Esophagus mucosa (tissue), 1 donor: ENCODE measurements around the gene OSR1. TPM values are rescaled to one million over a fixed set of nuclear protein-coding genes. Genes with fewer than 3 reads are reported as not detected.

ENCODE experiments used
- ATAC-seq: fragments of 200-7000 bp; cut with Tn5 transposase; one replicate; pipeline ENCODE4 v1.9.1; 2020
- total RNA-seq: library from RNA; stranded (reverse); gene quantifications from one replicate; pipeline ENCODE4 v1.2.4, GENCODE V29; 2023
- donor health status: DM: yes; HTN: yes; CAD: no.

OSR1 gene
- total RNA-seq, 1 donor from 2014 or later, result 0.96 TPM

DNA sequence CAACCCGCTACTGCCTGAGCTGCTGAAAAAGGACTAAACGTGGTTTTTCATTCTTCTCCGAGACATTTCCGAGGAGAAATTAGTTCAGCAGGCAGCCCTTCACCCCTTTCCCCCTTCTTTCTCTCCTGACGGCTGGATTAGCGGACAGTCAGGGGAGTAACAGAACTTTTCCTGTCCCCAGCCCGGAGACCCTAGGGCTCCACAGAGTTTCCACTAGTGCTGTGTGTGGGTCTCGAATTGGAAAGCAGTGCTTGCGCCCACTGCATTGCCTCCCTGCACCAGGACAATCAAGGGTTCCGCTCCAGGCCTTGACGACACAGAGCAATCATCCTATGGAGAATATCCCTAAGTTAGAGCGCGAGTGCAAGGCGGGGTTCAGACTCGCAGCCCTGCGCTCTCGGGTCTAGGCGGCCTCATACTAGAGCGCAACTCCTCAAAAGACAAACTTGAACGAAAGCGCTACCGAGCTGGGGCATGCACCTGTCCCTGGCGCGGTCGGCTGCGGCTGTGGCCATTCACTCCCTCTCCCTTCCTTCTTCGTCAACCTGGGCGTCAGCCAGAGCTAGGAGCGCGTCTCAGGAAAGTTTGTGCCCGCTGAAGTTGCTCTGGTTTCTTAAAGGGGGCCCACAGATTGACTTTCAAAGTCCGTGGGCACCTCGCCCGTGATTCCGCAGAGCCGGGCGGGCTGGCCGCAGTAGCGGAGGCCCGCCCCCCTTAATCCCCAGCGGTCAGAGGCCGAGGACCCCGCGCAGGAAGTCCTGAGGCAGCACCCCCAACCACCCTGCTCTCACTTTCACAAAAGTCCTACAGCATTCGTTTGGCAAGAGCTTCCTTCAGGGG, 801 bp downstream of the OSR1 start:
- ATAC-seq, result peak; percentile 42

DNA sequence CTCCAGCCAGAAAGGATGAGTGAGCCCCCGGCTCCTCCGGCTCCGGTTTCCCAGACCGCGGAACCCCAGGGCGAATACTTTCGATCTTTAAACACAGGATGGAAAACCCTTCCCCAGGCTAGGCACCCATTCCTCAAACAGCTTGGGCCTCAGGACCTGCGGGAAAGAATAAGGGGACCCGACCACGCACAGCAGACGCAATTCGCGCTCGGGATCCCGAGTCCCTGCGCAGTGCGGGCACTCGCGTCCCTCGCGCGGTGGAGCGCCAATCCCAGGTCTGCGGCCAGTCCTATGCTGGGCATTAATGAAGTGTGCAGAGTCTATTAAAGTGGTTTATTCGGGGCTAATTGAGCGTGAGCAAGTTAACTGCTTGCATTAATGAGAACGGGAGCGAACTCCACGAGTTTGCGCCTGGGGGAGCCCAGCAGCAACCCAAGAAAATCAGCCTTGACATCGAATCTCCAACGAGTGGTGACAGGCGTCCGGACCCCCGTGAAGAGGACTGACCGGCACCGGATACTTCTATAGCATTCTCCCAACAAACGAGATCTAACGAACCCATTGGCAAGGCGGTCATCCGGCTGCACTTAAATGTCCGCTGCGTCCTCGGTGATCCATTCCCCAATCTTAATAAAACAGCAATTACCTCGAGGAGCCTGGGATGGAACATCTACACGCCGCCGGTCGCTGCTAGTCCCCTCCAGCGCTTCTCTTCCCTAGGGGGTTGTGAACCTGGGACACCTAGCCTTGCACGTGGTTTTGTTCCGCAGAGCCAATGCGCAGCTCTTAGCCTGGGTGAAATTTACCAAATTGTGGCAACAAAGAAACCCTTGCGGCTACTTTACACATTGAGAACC, 1.6 kb downstream of the OSR1 start:
- ATAC-seq, result no peak

DNA sequence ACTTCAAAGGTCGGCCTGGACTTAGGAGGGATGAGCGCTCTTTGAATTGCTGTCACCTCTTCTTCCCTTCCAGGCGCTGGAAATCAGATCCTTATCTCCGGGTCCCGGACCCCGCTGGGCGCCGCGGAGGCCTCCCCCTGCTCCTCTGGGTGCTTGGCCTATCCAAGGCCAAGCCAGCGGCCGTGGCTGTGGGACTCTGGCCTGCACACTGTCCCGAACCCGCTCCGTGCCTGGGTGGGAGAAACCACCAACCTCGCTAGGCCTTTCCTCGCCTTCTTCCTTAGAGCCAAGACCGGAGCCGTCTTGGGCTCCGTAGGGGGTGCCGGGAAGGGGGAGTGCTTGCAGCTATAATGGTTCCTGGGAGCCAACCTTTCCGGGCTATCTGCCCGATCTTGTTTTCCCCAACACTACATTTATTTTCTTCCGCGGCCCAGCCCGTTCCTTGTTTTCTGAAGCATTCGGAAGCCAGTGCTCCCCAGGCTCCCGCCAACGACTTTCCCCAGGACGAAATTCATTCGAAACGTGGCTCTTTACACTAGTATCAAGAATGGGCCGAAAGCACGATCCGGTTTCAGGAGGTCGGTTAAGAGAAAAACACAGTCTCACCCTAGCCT, 2.4 kb downstream of the OSR1 start:
- no peak for ATAC-seq

DNA sequence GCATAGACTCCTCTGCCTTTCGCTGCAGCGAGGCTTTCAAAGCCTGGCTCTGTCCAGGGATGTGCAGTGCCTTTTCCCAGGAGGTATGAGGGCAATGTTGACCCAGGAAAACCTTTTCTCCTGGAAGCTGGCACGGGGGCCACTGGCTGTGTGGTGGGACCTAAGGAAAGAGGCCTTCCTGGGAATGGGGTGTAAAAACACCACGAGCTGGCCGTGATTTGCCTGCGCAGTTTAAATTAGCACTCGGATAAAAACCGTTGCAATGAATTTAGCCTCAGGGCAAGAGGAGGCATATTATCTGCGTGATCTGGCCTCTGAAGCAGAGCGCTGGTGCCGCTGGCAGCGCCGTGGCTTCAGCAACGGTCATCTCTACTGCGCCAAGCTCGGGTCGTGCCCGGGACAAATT, 3.0 kb downstream of the OSR1 start:
- ATAC-seq, result no peak

DNA sequence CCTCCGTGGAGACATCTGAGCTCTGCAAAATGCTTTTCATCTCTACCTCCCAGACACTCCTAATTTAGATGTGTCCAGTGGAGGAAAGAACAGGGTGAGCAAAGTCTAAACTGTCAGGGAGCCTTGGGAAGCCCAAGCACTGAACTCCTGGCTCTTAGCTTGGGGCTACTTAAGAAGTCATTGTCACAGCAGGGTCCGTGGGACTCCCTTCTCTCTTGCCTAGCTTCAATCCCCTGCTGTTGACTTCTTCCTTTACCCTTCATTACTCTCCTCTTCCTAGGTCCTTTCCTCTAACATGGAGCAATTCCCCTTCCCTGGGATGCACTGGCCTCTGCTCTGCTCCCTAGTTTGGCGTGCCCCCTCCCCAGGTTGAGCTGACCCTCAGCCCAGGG, 3.4 kb downstream of the OSR1 start:
- no peak for ATAC-seq

DNA sequence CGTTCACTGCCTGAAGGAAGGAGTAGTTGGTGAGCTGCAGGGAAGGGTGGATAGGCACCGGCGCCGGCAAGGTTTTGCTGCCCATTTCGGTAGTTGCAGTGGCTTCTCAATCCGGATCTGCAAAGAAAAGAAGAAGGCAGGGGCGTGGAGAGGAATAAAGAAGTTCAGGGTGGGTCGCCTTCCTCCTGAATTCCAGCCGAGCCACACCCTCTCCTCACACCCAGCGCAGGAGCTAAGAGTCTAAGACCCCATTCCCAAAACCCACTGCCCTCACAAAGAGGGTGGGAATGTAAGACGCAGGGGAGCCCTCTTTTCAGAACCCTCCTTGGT, 4.7 kb downstream of the OSR1 start:
- ATAC-seq, result no peak

DNA sequence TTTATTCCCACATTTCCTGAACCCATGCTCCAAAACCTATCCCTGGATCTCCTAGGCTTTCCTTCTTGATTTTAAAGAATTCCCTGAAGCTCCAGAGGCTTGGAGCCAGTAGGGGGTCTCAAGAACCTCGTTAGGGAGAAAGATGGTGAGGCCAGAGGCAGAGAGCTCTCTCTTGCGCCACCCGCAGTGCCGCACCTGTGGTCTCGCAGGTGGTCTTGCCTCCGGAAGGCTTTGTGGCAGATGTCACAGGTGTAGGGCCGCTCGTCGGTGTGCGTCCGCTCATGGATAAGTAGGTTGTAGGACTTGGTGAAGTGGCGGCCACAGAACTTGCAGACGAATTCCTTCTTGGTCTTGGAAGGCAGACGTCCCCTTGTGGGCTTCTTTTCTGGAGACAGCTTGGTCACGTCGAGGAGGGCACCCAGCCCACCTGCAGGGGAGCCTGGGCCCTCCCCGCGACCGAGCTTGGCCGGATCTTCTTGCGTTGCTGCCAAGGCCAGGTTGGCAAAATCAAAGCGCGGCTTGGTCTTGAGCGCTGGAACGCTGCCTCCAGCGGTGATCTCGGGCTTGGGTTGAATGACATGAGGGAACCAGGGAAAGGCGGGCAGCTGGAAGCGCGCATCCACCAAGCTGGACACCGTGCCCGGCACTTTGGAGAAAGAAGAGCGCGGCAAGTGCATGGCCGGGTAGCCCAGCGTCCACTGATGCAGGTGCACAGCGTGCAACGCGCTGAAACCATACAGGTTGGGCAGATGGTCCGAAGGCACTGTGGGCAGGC, 5.3 kb downstream of the OSR1 start:
- ATAC-seq, result no peak

DNA sequence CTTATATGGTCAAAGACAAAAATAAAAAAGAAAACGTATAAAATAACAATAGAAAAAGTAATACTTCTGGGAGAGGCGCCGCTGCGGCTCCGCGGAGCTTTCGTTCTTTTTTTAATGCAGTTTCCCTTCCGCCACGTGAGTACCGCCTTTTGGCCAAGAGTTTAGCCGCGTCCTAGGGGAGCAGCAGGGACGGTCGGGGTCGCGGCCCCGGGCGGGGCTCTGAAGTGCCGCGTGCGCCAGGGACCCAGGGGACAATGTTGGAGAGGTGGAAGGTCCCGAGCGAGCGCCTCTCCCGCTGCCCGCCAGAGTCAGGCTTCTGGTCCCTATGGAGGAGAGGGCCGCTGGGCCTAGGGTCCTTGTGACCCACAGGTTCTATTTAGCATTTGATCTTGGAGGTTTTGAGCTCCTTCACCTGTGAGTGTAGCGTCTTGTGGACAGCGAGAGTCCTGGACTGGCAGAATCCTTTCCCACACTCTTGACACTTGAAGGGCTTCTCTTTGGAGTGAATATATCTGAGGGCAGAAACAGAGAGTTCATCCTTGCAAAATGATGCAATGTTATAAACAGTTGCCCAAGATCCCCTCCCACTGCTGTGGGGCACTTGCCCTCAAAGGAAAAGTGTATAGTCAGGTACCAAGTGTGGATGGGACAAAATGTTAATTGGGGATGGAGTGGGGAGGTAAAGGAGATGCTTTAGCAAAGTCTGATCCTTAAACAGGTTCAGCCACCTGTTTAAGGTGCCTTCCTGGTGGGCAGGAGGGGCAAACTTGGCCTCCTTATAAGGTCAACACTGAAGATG, 6.3 kb downstream of the OSR1 start:
- no peak for ATAC-seq

DNA sequence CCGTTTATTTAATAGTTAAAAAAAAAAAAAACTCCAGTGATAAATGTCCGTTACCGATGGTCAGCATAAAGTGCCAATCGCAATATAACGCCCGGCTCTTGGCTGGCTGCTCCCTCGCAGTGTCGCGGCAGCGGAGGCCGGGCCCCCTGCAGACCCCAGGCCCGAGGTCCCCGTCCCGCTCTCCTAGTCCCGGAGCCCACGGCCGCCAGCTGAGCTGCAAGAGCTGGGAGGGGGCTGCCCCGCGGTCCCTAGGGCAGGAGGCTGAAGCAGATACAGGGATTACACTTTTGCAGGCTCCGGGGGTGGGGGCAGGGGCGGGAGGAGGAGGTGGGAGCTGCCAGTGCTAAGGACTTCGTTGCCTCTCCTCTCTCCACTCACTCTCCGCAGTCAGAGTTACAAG, 6.9 kb downstream of the OSR1 start:
- no peak for ATAC-seq

DNA sequence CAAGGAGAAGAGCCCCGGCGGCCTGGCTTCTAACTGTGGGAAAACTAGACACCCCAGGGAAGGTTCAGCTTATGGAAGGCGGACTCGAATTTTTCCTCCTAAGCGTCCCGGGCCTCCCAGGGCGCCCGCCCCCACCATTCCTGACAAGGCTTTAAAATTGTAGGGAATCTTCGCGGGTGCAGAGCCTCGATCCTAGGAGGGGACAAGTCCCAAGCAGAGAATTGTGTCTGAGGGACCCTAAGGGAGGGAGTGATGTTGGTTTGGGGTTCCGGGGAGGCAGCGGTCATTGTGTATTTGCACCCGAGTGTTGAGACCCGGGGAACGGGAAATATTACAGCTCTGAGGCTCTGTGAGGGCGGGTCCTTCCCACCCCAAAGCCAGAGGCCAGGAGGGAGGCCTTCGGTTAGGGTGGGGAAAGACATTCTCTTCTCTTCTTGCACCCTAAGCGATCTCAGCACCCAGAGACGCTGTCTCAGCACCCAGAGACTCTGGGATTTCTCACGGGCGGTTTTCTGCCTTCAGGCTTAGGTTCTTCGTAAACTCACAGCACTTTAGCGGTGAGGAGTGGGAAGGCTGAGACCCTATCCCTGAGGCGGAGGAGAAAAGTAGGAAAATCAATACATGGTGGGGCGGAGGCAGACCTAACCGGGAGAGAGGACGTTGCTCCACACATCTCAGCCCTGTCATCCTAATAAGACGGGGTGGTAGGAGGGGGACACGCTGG, 7.6 kb downstream of the OSR1 start:
- ATAC-seq, result no peak

DNA sequence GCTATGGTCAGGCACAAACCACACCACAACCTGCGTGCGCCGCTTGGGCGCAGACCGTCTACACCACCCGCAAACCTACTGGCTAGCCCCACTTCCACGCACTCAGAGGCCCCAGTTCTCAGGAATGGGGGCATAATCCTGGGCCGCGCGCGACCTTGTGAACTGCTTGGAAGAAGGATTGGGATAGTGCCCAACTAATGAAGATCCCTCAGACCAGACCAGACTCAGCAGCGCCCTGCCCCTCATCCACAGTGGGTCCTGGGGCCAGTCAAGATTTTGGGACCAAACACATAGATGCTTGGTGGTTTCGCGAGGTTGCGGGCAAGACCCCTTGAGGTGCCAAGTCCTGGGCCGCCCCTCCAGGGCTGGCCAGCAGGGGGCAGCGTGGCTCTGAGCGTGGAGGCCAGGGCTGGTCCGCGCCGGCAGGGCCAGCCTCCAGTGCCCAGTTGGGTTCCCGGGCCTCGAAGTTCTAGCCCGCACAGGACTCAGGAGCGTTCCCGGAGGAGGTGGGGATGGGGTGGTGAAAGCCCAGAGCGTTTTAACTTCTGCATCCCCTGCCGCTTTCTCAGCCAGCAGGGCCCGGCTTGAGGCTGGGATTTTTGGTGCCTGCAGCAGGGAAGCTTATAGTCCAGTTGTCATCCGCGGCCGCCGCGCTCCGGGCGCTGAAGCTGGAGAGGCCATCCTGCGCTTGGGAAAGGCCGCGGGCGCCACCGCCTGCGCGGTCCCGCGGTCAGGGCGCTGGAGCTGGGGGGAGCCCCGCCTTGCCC, 8.3 kb downstream of the OSR1 start:
- no peak for ATAC-seq

DNA sequence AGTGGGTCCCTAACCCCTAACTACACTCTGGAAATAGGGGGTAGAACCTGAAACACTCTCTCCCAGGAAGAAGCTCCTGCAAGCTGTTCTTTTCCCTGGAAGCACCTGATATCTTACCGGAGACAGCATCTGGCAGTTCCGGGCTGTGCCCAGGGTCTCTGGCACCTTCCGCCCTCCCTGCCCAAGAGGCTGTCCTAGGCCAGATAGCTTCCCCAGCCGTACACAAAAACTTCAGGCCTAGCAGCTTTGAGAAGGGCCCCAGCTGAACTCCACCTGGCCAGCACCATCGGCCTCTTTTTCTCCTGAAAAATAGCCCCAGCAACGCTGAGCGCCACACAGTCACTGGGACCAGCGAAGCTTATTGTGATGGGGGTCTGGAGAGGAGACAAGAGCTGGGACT, 9.7 kb downstream of the OSR1 start:
- ATAC-seq, result no peak

DNA sequence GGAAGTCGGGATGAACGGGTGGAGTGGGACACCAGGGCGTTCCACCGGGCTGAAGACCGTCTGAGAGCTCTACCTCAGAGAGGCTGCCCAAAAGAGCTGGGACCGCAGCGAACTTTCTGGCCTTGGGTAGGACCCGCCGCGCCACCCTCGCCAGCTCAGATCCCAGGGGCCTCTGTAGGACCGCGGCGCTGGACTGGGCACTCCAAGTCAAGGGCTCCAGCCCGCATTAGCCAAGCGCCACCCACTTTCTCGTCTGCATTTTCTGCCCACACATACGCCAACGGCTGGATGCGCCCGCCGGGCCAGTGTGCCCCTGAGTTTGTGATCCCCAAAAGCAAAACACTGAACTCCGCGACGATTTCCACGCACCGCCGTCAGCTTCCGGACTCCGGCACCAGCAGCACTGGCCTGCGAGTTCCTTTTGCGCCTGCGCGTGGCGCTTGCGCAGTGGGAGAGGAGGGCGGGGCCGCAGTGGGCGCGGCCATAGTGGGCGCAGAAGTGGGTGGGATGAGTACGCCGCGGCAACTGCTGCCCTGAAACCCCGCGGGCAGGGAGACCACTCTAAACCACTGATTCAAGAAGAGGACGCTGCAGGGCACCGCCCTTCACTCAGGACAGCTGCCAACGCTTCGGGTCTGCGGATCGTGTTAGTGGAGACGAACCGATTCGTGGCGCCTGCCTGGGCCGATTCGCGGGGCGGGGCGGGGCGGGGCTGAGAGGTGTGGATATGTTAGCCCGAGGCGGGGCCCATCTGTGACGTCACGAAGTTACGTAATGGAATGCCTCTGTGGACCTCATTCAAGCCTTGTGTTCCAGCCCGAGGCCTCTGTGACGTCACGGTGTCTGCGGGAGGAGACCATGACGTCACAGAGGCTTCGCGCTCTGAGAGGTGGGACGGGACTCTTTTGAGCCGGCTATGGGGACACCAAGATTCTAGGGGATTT, 10.5 kb downstream of the OSR1 start:
- ATAC-seq, result peak; percentile 98

DNA sequence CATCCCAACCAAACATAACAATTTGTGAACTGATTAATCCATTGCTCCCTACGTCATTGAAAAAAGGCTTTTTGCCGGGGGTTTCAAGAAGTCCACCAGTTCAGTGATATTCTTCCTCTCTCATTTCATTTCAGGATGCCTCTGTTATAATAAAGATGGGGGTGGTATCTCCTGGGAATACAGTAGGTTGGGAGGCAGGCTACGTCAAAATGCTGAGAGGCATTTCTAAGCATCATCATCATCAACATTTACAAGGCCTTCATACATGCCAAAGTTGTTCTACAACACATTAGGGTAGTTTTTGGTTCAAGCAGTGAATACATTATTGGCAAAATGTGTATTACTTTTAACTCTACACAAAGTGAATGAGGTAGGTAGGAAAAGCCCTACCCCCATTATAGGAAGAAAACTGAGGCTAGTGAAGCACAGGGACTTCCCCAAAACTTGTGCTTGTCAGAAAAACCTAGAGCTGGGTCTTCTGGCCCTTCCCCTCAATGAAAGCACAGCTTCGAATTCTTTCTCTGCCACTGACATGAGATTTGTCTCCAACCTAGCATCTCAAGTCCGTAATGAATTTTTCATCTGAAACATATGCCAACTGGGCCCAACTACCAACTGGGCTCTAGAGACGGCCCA, 11.3 kb downstream of the OSR1 start:
- no peak for ATAC-seq

DNA sequence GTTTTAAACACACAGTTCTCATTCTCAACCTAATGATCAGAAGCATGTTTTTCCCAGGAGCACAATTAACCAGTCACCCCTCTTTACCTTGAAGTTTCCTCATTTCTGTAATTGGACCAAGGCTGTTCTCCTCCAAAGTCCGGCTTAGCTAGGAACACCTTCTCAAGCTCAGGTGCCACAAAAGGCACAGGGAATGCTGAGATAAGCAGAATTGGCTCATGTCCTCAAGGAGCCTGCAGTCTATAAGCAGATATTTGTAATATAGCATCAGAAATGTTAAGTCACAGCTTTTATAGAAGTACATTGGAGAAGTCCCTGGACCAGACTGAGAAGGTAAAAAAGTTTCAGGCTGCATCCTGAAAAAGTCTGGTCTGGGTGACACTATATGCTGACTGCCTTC, 20.7 kb downstream of the OSR1 start:
- ATAC-seq, result no peak

DNA sequence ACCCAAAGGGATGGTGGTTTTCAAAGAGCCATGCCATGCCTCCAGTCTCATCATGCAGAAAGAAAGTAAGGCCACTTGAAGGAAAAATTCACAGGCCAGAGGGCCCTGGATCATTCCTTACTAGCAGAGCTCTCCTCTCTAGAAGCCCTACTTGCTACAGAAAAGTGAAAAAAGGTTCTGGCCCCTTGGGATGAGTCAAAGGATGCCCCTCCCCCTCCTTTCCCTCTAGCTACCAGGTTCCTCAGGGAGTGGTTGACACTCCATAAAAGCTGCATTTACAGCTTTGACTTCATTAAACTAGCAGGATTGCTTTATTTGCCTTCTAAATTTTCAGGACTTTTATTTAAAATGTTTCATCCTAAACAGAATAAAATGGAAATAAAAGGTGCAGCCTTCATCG, 21.2 kb downstream of the OSR1 start:
- ATAC-seq, result no peak

DNA sequence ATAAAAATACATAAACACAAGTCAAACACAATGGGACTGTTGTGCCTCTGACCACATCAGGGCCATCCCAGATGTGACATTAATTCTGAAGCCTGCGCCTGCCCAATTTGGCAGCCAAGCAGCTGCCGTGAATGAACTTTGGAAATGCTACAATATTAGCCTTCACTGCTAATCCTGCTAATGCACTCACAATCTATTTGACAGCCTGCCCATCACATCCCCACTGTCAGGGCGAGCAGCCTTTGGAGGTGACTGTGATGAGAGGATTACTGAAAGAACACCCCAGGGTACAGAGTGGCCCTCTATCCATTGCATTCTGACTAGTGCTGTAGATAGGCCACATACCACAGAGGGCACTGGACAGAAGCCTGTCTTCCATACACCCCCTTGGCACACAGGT, 21.6 kb downstream of the OSR1 start:
- ATAC-seq, result no peak

DNA sequence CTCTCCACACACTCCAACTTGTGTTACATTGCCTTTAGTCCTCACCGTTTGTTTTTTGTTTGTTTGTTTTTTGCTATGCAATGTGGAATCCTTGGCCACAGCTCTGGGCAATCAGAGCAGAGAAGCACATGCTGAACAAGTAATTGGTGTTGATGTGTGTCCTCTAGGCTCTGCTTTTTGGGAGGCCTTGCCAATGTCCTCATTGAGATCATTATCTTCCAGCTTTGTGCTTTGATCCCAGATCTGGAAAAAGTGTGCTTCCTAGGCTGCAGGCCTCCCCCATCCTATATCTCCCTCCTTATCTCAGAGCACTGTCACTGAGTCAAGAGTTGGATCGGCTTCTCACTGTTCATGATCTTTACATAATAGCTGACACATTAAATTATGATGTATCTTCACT, 25.9 kb downstream of the OSR1 start:
- ATAC-seq, result no peak

DNA sequence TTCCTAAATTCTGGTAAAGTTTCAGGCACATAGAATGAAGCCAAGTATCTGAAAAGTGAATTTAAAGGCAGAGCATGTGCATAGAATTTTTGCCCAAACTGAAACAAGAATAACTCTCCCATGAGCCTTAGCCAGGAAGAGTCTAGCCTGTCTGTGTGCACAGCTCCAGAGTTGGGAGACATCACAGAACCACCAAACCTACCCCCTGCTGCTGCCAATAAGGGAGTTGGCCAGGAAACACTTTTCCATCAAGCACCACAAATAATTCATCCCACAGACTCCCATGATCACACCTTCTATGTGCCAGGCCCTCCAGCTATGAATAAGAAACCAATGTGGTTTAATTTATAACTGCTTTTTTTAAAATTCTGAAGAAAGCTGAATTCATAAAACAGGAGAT, 27.0 kb downstream of the OSR1 start:
- no peak for ATAC-seq
